GM12864 (cell line): ENCODE measurements around the gene COTL1.

Experiments used
- DNase-seq: peaks from one replicate; pipeline ENCODE4 v3.0.0-alpha.2; 2011; ENCODE audit warnings: low read depth
- H3K4me3 ChIP-seq: 2 replicates; pipeline ENCODE4 v1.5.1; 2011; ENCODE audit warnings: mild to moderate bottlenecking, low read depth, low read length, control low read depth
- CTCF ChIP-seq: IDR thresholded peaks from 2 replicates; pipeline ENCODE4 v1.5.1; 2011; ENCODE audit warnings: low read depth, mild to moderate bottlenecking, moderate library complexity, low read length, control low read depth, inconsistent platforms; ENCODE audit errors: missing control alignments

The COTL1 gene

GRCh38 chr16:84607061-84607460, 10.8 kb downstream of the COTL1 start:
- no peak overlapping the region for H3K4me3 ChIP-seq
- DNase-seq: no peak
- TF ChIP-seq CTCF: no peak

GRCh38 chr16:84606081-84606875, 11.6 kb downstream of the COTL1 start:
- DNase-seq: no peak
- no peak for TF ChIP-seq CTCF
- H3K4me3 ChIP-seq: no peak overlapping the region

- no peak for TF ChIP-seq CTCF
- DNase-seq: no peak
- no peak overlapping the region for H3K4me3 ChIP-seq
These were observed 12.5 kb downstream of the COTL1 start for GRCh38 chr16:84605339-84605848.

- DNase-seq: no peak
- TF ChIP-seq CTCF: no peak
- H3K4me3 ChIP-seq: peak overlapping the region; percentile 11; the same call in 1 of the 2 replicates
These were observed 13.3 kb downstream of the COTL1 start for GRCh38 chr16:84604477-84605013.

- no peak for DNase-seq
- no peak for TF ChIP-seq CTCF
- H3K4me3 ChIP-seq: no peak overlapping the region
These were observed 13.9 kb downstream of the COTL1 start for GRCh38 chr16:84603940-84604339.

GRCh38 chr16:84603140-84603816, 14.6 kb downstream of the COTL1 start:
- H3K4me3 ChIP-seq: peak overlapping the region; percentile 32
- DNase-seq: no peak
- no peak for TF ChIP-seq CTCF
